Measurements from ENCODE around the gene CHD8. TPM values are rescaled to one million over a fixed set of nuclear protein-coding genes. Genes with fewer than 3 reads are reported as not detected.

Gene CHD8, protein sequence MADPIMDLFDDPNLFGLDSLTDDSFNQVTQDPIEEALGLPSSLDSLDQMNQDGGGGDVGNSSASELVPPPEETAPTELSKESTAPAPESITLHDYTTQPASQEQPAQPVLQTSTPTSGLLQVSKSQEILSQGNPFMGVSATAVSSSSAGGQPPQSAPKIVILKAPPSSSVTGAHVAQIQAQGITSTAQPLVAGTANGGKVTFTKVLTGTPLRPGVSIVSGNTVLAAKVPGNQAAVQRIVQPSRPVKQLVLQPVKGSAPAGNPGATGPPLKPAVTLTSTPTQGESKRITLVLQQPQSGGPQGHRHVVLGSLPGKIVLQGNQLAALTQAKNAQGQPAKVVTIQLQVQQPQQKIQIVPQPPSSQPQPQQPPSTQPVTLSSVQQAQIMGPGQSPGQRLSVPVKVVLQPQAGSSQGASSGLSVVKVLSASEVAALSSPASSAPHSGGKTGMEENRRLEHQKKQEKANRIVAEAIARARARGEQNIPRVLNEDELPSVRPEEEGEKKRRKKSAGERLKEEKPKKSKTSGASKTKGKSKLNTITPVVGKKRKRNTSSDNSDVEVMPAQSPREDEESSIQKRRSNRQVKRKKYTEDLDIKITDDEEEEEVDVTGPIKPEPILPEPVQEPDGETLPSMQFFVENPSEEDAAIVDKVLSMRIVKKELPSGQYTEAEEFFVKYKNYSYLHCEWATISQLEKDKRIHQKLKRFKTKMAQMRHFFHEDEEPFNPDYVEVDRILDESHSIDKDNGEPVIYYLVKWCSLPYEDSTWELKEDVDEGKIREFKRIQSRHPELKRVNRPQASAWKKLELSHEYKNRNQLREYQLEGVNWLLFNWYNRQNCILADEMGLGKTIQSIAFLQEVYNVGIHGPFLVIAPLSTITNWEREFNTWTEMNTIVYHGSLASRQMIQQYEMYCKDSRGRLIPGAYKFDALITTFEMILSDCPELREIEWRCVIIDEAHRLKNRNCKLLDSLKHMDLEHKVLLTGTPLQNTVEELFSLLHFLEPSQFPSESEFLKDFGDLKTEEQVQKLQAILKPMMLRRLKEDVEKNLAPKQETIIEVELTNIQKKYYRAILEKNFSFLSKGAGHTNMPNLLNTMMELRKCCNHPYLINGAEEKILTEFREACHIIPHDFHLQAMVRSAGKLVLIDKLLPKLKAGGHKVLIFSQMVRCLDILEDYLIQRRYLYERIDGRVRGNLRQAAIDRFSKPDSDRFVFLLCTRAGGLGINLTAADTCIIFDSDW (N-terminal part only)
- 10 to 100 TPM; 46.9 to 60.5 (median 53.1) TPM for total RNA-seq

- TF ChIP-seq, protein P1, sequence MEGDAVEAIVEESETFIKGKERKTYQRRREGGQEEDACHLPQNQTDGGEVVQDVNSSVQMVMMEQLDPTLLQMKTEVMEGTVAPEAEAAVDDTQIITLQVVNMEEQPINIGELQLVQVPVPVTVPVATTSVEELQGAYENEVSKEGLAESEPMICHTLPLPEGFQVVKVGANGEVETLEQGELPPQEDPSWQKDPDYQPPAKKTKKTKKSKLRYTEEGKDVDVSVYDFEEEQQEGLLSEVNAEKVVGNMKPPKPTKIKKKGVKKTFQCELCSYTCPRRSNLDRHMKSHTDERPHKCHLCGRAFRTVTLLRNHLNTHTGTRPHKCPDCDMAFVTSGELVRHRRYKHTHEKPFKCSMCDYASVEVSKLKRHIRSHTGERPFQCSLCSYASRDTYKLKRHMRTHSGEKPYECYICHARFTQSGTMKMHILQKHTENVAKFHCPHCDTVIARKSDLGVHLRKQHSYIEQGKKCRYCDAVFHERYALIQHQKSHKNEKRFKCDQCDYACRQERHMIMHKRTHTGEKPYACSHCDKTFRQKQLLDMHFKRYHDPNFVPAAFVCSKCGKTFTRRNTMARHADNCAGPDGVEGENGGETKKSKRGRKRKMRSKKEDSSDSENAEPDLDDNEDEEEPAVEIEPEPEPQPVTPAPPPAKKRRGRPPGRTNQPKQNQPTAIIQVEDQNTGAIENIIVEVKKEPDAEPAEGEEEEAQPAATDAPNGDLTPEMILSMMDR (IDR thresholded peaks at IDR 0.05; ENCODE audit: low read depth) = no peak
Observed at GRCh38 chr14:21455912-21456667, at the start of gene CHD8. CHD8 (minus strand) TSS chr14:21456123; CDS start chr14:21431643, 24,480 bp downstream.

DNA sequence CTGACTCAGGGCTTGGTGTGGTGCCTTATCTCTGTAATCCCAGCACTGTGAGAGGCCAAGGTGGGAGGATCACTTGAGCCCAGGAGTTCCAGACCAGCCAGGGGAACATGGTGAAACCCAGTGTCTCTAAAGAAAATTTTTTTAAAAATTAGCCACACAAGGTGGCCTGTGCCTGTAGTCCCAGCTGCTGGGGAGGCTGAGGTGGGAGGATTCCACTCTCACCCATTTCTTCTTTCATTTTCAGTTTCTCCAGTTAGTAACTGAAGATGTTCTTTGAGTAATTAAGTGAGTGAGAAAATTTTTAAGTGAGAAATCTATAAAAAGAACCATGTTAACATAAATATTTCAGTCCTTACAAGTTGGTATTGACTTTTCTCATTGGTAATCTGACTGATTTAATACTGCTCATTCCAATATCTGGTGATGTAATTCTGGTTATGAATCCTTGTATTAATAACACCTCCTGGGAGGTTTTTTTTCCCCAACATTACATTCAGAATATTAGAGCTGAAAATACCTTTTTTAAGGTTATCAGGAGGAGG, 49.2 kb upstream of the CHD8 start:
- TF ChIP-seq, protein P1 (IDR thresholded peaks at IDR 0.05; ENCODE audit: low read depth) = no peak

DNA sequence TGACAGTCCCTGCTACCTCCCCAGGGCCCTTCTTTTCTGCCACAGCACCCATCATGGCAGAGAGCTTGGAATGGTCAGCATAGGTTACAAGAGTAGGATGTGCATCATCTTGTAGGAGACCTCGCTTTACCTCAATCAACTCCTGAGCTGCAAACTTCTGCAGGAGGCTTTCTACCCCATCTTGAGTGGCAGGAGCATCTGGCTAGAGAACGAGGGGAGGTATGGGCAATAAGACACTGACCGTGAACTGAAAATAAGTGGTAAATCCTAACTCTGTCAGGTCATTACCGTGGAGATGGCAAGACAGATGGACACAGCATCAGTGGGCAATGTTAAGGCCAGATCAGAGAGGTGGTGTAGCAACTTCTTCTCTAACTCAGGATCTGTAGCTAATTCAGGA, 47.5 kb upstream of the CHD8 start:
- TF ChIP-seq, protein P1 (IDR thresholded peaks at IDR 0.05; ENCODE audit: low read depth) = no peak

- TF ChIP-seq, protein P1 (IDR thresholded peaks at IDR 0.05; ENCODE audit: low read depth) = no peak
Observed at GRCh38 chr14:21501568-21501967, 45.6 kb upstream of the CHD8 start.

GRCh38 chr14:21498540-21499526, 42.9 kb upstream of the CHD8 start:
- TF ChIP-seq, protein P1 (IDR thresholded peaks at IDR 0.05; ENCODE audit: low read depth) = no peak

Data from subcutaneous adipose tissue (tissue), 4 donors.